ENCODE measurements around the gene LZTS2.

- TF ChIP-seq CTCF (IDR thresholded peaks at IDR 0.05 in 8 of 11, conservative IDR thresholded peaks at IDR 0.05 in 3 of 11) = no peak
- no peak for TF ChIP-seq POLR2A (IDR thresholded peaks at IDR 0.05)
These were observed 19.8 kb downstream of the LZTS2 start for GRCh38 chr10:101019440-101019703.
